ENCODE data around the gene PGM2.
"Not testable (repeated sequence)": the region's sequence is repeated elsewhere in the genome, so short reads cannot be mapped to it uniquely, and the experiment has no call there.

Gene PGM2

GRCh38 chr4:37820458-37820857 lies 6.0 kb upstream of the PGM2 start:
- DNase-seq = not testable (repeated sequence)

GRCh38 chr4:37821953-37822605 lies 4.4 kb upstream of the PGM2 start:
- peak; percentile 36 for DNase-seq

- DNase-seq = not testable (repeated sequence)
Observed at GRCh38 chr4:37825501-37825900, 985 bp upstream of the PGM2 start.

- no peak for DNase-seq
Observed at GRCh38 chr4:37825968-37826294, 555 bp upstream of the PGM2 start.

GRCh38 chr4:37827030-37827685 lies 672 bp downstream of the PGM2 start:
- no peak for DNase-seq

GRCh38 chr4:37827802-37828321 lies 1.4 kb downstream of the PGM2 start:
- no peak for DNase-seq

GRCh38 chr4:37828843-37829242 lies 2.4 kb downstream of the PGM2 start:
- no peak for DNase-seq

- no peak for DNase-seq
Observed at GRCh38 chr4:37830640-37831039, 4.2 kb downstream of the PGM2 start.

- DNase-seq = no peak
Observed at GRCh38 chr4:37835031-37835430, 8.5 kb downstream of the PGM2 start.

GRCh38 chr4:37835806-37836205 lies 9.3 kb downstream of the PGM2 start:
- DNase-seq = no peak

GRCh38 chr4:37836274-37836673 lies 9.8 kb downstream of the PGM2 start:
- no peak for DNase-seq

GRCh38 chr4:37836838-37837440 lies 10.5 kb downstream of the PGM2 start:
- no peak for DNase-seq

- no peak for DNase-seq
Observed at GRCh38 chr4:37837446-37837845, 11.0 kb downstream of the PGM2 start.

GRCh38 chr4:37839426-37839825 lies 12.9 kb downstream of the PGM2 start:
- no peak for DNase-seq

- DNase-seq = no peak
Observed at GRCh38 chr4:37844204-37844603, 17.7 kb downstream of the PGM2 start.

GRCh38 chr4:37845201-37845600 lies 18.7 kb downstream of the PGM2 start:
- DNase-seq = no peak

GRCh38 chr4:37847311-37847884 lies 20.9 kb downstream of the PGM2 start:
- no peak for DNase-seq

- DNase-seq = no peak
Observed at GRCh38 chr4:37852376-37852775, 25.9 kb downstream of the PGM2 start.

- DNase-seq = no peak
Observed at GRCh38 chr4:37858112-37858511, 31.6 kb downstream of the PGM2 start.

- no peak for DNase-seq
Observed at GRCh38 chr4:37858872-37859271, 32.4 kb downstream of the PGM2 start.

GRCh38 chr4:37860266-37860665 lies 33.8 kb downstream of the PGM2 start:
- no peak for DNase-seq

- DNase-seq = no peak
Observed at GRCh38 chr4:37862961-37863360, 36.5 kb downstream of the PGM2 start.

- DNase-seq = no peak
Observed at GRCh38 chr4:37864786-37865185, 38.3 kb downstream of the PGM2 start.

GRCh38 chr4:37865450-37865849 lies 39.0 kb downstream of the PGM2 start:
- no peak for DNase-seq
